ENCODE measurements around the gene PSMG4. TPM values are rescaled to one million over a fixed set of nuclear protein-coding genes. Genes with fewer than 3 reads are reported as not detected.

Gene PSMG4
- total and polyA plus RNA-seq, 9 of the 15 experiments (the other 6 are each of a cell fraction or from before 2014, with no cell fraction given), result 12.9 to 185 (median 52.0) TPM

- TF ChIP-seq TCF3 (CRISPR knock-in tag; IDR thresholded peaks at IDR 0.05) (peak; percentile 7; the same call in 1 of the 2 replicates), MED1 (CRISPR knock-in tag; IDR thresholded peaks at IDR 0.05; ENCODE audit: borderline replicate concordance) (no peak), SNAPC5 (CRISPR knock-in tag; IDR thresholded peaks at IDR 0.05) (no peak), RB1 (IDR thresholded peaks at IDR 0.05; ENCODE audit: low read depth) (no peak), MYNN (IDR thresholded peaks at IDR 0.05) (0 out of 2 replicates have a peak, but pooled peaks have one; percentile 43), MYNN (CRISPR knock-in tag; IDR thresholded peaks at IDR 0.05) (no peak), TAF1 (IDR thresholded peaks at IDR 0.05; ENCODE audit: control insufficient read depth, extremely low read depth, insufficient read depth, low read length, severe bottlenecking) (no peak), USF1 (CRISPR knock-in tag; IDR thresholded peaks at IDR 0.05) (no peak), HMGXB4 (CRISPR knock-in tag; IDR thresholded peaks at IDR 0.05) (no peak), MNT (conservative IDR thresholded peaks at IDR 0.05) (peak in 1 of 2 experiments; percentile 35; a peak in 1 of 4 replicates), KDM1A (IDR thresholded peaks at IDR 0.05) (peak in 1 of 2 experiments; percentile 28; a peak in 1 of 4 replicates), CHD2 (IDR thresholded peaks at IDR 0.05; ENCODE audit: low read depth, low read length) (no peak), ILF3 (IDR thresholded peaks at IDR 0.05; ENCODE audit: borderline replicate concordance) (no peak), CREM (IDR thresholded peaks at IDR 0.05; ENCODE audit: low read depth) (peak; percentile 90), CBX5 (IDR thresholded peaks at IDR 0.05; ENCODE audit: borderline replicate concordance, low read depth) (no peak), RUNX1 (IDR thresholded peaks at IDR 0.05; ENCODE audit: low read depth) (no peak), ZNF197 (CRISPR knock-in tag; IDR thresholded peaks at IDR 0.05; ENCODE audit: low read depth) (no peak), ELF1 (tag; IDR thresholded peaks at IDR 0.05) (peak; percentile 94), HMBOX1 (IDR thresholded peaks at IDR 0.05) (peak; percentile 97), ZNF76 (CRISPR knock-in tag; IDR thresholded peaks at IDR 0.05; ENCODE audit: borderline replicate concordance) (no peak; the same call in 1 of the 2 replicates), NFE2 (IDR thresholded peaks at IDR 0.05; ENCODE audit: low read depth) (peak; percentile 81), FOXK2 (conservative IDR thresholded peaks at IDR 0.05 in 1 of 2, IDR thresholded peaks at IDR 0.05 in 1 of 2; ENCODE audit: low read depth in 2 of 2) (peak in 1 of 2 experiments; percentile 55; a peak in 1 of 4 replicates)
Observed at GRCh38 chr6:3209114-3210023, 49.4 kb upstream of the PSMG4 start (continued).
